Prostate gland (tissue), 2 donors: ENCODE data around the gene MRPL58. TPM values are rescaled to one million over a fixed set of nuclear protein-coding genes. Genes with fewer than 3 reads are reported as not detected.
A peak's percentile ranks its signal among the peaks of the same experiment; 100 is the strongest.
"Not testable (repeated sequence)": the region's sequence is repeated elsewhere in the genome, so short reads cannot be mapped to it uniquely, and the experiment has no call there.

Experiments used
- DNase-seq: peaks from one replicate; pipeline ENCODE4 v3.0.0-alpha.2; 2019; ENCODE audit warnings: low spot score
- H3K27ac ChIP-seq, 2 donors: fragments of 200-600 bp; sonication (generic); 2 replicates each; pipeline ENCODE4 v1.5.1; 2017 to 2019
- H3K27me3 ChIP-seq: fragments of 200-600 bp; sonication (generic); replicated peaks from 2 replicates; pipeline ENCODE4 v1.5.1; 2019; ENCODE audit not compliant: insufficient read depth
- H3K36me3 ChIP-seq, 2 donors: fragments of 200-600 bp; sonication (generic); 1 replicate in 1 of 2; 2 replicates in 1 of 2; pipeline versions ENCODE4 v1.5.1 to v1.8.1; 2017 to 2019
- H3K4me1 ChIP-seq: fragments of 200-600 bp; sonication (generic); replicated peaks from 2 replicates; pipeline ENCODE4 v1.5.1; 2019
- H3K4me3 ChIP-seq, 2 donors: fragments of 200-600 bp; sonication (generic); 2 replicates each; pipeline ENCODE4 v1.5.1; 2017 to 2019
- H3K9me3 ChIP-seq: fragments of 200-600 bp; sonication (generic); 2 replicates; pipeline ENCODE4 v1.5.1; 2017
- CTCF ChIP-seq, 4 experiments: fragments of 200-600 bp in 2 of 4; fragments of 450-650 bp in 2 of 4; sonication (generic) in 2 of 4; IDR thresholded peaks; 1 replicate in 3 of 4; 2 replicates in 1 of 4; pipeline ENCODE4 v1.5.1; 2016 to 2019; ENCODE audit warnings: antibody characterized with exemption in 4 of 4, mild to moderate bottlenecking in 2 of 4, moderate library complexity in 2 of 4
- POLR2A ChIP-seq: fragments of 450-650 bp; IDR thresholded peaks from one replicate; pipeline ENCODE4 v1.6.1; 2016; ENCODE audit warnings: antibody characterized with exemption, mild to moderate bottlenecking
- POLR2AphosphoS5 ChIP-seq: sonication (generic); formaldehyde crosslinking; IDR thresholded peaks from one replicate; pipeline ENCODE4 v1.6.1; 2017; ENCODE audit warnings: antibody characterized with exemption
- WGBS: methylation state at CpG from one replicate; pipeline ENCODE4 v1.1.5; 2018; 5-methylcytosine and 5-hydroxymethylcytosine counted together
- intact Hi-C: fragments of 100-400 bp; cut with DNase I; formaldehyde crosslinking; loops from one replicate; pipeline ENCODE4 v1.14.2; 2022
- total RNA-seq, 2 donors: library from RNA; depleted of rRNA; stranded (reverse); fragments of >200 nt; gene quantifications; one replicate each; pipeline ENCODE4 v1.1.0, GENCODE V29; 2016

MRPL58 gene
- total RNA-seq, 2 donors from 2014 or later: 28.4 to 73.8 TPM

- Histone ChIP-seq H3K27me3 (no peaks in the 10 kb centered on the region), H3K9me3 (no peaks in the 10 kb centered on the region), H3K27ac (no peak overlapping the region), H3K36me3 (no peaks in the 10 kb centered on the region), H3K4me3 (no peak overlapping the region), H3K4me1 (no peaks in the 10 kb centered on the region)
- DNase-seq: no peak
- intact Hi-C loops: no loop called here
- no peak for TF ChIP-seq POLR2A
- TF ChIP-seq POLR2AphosphoS5: no peak
- no peak for TF ChIP-seq CTCF (IDR thresholded peaks at IDR 0.05)
- 86% methylated on average over 17 of the region's 17 CpGs for WGBS
Observed at GRCh38 chr17:74979408-74980146, 32.9 kb upstream of the MRPL58 start.

- Histone ChIP-seq H3K4me3 (peak overlapping the region; percentile 45 to 57), H3K36me3 (no peaks in the 10 kb centered on the region), H3K9me3 (no peaks in the 10 kb centered on the region), H3K27me3 (no peaks in the 10 kb centered on the region), H3K4me1 (no peaks in the 10 kb centered on the region), H3K27ac (peak overlapping the region; percentile 84 to 85)
- WGBS: 40% methylated on average over 15 of the region's 16 CpGs
- TF ChIP-seq POLR2A (no peak), CTCF (IDR thresholded peaks at IDR 0.05) (no peak), POLR2AphosphoS5 (no peak)
- intact Hi-C loops: no loop called here
- DNase-seq: no peak
Observed at GRCh38 chr17:74981318-74981978, 31.0 kb upstream of the MRPL58 start.

GRCh38 chr17:74981979-74982662 lies 30.3 kb upstream of the MRPL58 start:
- Histone ChIP-seq H3K4me1 (no peaks in the 10 kb centered on the region), H3K27ac (peak overlapping the region; percentile 84 to 85), H3K4me3 (peak overlapping the region; percentile 45 to 57), H3K36me3 (no peaks in the 10 kb centered on the region), H3K9me3 (no peaks in the 10 kb centered on the region), H3K27me3 (no peaks in the 10 kb centered on the region)
- DNase-seq: peak; percentile 53
- TF ChIP-seq POLR2A: peak; percentile 77
- TF ChIP-seq CTCF (IDR thresholded peaks at IDR 0.05): peak in 2 of 4 experiments; percentile 31 to 38
- TF ChIP-seq POLR2AphosphoS5: no peak
- intact Hi-C loops: no loop called here
- WGBS: 2% methylated on average over 54 of the region's 61 CpGs

GRCh38 chr17:74982663-74983313 lies 29.7 kb upstream of the MRPL58 start:
- intact Hi-C loops, H3K27me3 ChIP-seq, H3K36me3 ChIP-seq, DNase-seq, H3K9me3 ChIP-seq, H3K4me1 ChIP-seq: not testable (repeated sequence)
- Histone ChIP-seq H3K4me3 (peak overlapping the region; percentile 45 to 57), H3K27ac (peak overlapping the region; percentile 84 to 85)
- 55% methylated on average over 8 of the region's 14 CpGs for WGBS

- no peaks in the 10 kb centered on the region for H3K4me1 ChIP-seq
- no peak overlapping the region for H3K27ac ChIP-seq
- H3K9me3 ChIP-seq: no peaks in the 10 kb centered on the region
- no peaks in the 10 kb centered on the region for H3K36me3 ChIP-seq
- intact Hi-C loops: no loop called here
- no peak for DNase-seq
- no peak overlapping the region for H3K4me3 ChIP-seq
- no peak for TF ChIP-seq POLR2AphosphoS5
- no peak for TF ChIP-seq CTCF (IDR thresholded peaks at IDR 0.05)
- no peak for TF ChIP-seq POLR2A
- 94% methylated on average over 3 of the region's 3 CpGs for WGBS
- no peaks in the 10 kb centered on the region for H3K27me3 ChIP-seq
Observed at GRCh38 chr17:74986206-74986576, 26.3 kb upstream of the MRPL58 start.
